NCI-H1417 treated with DMSO at 0.1 percent for 48 hours (cell line): ENCODE measurements around the gene CBFB.

ENCODE experiments used
- DNase-seq: peaks from one replicate; lab custom pipeline; 2025; lab: John Stamatoyannopoulos, UW

The CBFB gene

DNA sequence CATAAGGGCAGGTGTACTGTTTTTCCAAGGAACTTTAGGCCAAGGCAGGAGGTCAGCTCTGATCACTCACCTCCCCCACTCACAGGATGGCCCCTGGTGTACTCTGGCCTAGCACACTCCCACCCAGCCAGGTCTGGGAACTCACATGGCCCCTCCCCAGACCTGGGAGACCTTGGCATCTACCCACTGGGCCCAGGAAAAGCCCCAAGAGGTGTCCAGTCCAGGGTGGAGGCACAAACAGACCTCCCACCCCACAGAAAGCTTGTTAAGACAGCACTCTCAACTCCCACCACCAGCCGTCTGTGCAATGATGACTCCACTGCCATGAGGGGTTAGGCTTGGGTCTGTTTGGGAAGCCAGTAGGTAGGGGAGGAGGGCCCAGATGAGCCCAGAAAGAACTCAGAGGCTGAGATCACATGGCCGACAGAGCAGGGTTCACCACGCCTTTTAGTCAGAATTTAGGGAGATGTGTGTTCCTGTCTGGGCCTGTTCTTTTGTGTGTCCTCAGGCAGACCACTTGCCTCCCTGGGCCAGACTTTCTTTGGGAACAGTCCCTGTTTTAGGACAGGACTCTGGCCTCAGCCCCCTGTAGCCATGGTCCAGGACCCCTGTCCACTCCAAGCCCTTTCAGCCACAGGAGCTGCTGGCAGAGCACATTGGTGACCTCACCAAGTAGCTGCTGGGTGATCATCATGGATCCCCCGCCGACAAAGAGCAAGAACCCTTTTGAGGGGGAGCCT lies 12.1 kb upstream of the CBFB start:
- no peak for DNase-seq

DNA sequence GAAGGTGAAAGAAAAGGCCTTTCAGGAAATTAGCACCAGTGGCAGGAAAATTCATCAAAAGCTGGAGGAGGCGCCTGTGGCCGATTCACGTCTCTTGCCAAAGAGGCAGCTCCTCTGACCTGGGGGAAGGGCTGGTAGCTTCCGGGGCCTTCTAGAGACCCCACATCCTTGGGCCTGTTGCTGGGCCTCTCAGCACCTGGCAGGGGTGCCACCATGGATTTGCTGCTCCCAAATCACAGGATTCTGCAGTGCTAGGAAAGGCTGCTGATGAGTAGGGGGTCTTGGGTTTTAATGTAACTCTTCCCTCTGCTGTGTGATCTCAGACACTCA lies 11.6 kb upstream of the CBFB start:
- DNase-seq, result no peak

DNA sequence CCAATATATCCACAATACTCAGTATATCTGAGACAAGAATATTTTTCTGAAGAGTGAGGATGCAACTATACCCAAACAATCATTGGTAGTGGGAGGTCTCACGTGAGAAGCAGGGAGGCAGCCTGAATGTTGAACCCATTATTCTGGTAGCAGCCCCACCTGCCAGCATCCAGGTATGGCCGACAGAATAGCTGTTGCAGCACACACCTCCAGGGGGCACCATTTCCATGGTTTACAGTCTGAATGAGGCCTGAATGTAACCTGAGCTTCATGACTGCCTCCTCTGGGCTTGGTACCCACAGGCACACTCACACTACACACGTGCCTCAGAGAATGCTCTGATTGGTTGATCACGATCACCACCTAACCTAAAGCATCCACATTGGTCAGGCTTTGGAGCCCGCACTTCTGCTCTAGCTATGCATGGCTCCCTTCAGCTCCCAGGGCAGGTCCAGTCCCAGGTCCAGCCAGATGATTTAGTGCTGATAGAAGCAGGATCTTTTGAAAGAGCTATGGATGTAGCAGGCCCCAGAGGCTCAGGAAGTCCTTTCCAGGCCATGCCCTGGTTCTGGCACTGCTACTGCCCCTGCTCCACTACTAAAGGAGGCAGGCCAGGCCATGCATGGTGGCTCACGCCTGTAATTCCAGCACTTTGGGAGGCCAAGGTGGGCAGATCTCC lies 11.0 kb upstream of the CBFB start:
- DNase-seq, result peak; percentile 52

DNA sequence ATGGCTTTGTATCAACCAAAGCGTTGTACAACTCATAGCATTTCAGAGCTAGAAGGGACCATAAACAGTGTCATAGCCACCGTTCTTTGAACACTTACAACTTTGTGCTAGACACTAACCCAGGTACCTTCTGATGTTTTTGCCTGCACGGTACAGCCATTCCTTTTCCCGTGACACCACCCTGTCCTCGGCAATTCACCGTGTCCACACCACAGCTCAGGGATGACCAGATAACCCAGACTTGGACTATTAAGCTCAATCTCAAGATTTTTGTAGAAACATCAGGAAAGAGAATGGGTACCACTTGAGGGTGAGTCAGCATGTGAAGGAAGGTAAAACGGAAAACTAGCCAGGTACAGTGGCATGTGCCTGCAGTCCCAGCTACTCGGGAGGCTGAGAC lies 9.8 kb upstream of the CBFB start:
- DNase-seq, result no peak

DNA sequence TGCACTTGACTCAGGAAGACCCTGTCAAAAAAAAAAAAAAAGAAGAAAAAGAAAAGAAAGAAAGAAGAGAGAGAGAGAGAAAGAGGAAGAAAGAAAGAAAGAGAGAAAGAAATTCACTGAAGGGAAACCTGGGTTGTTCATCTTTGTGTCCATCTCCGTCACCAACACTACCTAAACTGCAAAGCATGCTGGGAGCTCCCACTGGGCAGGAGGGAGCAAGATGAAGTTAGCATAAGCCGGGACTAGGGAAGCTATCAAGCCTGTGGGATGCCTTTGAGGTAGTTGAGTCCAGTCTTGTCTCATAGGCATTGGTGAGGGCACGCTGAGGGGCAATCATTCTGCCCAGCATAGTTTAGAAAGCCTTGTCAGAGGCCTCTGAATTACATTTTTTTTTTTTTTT lies 7.6 kb upstream of the CBFB start:
- DNase-seq, result no peak

DNA sequence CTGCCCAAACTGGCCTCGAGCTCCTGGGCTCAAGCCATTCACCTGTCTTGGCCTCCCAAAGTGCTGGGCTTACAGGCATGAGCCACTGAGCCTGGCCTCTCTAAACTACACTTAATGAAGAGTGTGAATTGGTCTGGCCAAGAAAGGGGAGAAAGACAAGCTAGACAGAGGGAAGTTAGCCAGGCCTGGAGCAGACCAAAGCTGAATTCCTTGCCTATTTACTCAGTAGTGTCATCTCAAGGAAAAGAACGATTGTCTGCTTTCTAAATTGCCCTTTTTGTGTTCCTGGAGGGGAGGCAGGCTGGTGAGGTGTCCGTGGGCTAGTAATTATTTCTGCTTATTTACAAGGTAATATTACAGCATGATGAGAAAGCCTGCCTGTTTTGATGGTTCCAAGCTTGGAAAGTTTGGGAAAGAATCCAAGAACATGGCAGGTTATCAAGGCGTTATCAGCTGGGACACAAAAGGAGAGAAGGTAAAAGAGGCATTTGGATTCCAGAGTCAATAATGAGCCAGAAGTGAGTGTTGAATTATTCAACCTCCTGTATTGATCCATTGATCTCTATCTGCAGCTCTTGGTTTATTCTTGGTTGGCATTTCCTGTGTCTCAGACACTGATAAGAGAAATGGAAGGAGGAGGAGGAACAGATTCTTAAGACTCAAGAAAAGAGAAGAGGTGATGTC lies 6.3 kb upstream of the CBFB start:
- no peak for DNase-seq

DNA sequence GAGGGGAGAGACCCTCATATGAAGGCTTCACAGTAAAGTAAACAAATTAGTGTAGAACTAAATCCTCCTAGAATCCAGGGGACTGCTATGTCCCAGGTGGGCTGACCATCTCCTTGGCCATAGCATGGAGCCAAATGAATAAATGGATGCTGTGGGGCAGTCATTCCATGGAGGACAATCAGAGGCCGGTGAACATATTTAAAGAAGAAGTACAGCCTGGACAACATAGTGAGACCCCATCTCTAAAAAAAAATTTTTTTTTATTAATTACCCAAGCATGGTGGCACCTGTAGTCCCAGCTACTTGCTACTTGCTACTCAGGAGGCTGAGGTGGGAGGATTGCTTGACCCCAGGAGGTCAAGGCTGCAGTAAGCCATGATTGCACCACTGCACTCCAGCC lies 5.3 kb upstream of the CBFB start:
- DNase-seq, result no peak

DNA sequence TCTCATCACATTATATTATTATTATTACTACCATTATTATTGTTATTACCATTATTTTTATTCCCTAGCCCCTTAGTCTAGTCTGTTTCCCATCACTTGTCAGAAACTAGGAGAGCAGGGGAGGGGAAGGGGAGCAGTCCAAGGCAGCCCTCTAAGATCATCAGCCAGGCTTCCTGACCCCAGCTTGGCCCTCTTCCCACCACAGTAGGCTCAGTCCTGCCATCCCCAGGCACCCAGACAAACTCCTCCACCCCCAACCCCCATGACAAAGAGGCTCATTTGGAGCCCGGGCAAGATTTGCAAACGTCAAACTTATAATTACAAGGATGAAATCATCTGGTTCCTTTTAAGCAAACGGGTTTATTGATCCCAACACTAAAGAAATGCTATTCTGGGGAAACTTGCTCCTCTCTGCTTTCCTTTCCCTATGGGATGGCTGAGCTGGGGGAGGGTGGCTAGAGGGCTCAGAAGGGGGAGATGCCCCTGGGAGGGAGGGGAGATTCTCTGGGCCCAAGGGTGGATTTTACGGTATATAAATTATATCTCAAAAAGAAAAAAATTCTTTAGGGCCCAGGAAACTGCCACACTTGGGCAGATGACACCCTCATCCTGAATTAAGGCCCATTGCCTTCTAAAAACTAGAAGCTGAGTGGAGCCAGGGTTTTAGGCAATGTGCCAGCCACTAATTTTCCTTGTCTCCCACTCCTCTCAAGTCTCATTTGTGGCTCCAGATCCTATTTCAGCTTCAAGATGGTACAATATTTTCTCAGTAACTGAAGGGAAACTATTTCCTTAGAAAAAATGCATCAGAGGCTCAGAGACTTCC lies 4.4 kb upstream of the CBFB start:
- DNase-seq, result no peak

DNA sequence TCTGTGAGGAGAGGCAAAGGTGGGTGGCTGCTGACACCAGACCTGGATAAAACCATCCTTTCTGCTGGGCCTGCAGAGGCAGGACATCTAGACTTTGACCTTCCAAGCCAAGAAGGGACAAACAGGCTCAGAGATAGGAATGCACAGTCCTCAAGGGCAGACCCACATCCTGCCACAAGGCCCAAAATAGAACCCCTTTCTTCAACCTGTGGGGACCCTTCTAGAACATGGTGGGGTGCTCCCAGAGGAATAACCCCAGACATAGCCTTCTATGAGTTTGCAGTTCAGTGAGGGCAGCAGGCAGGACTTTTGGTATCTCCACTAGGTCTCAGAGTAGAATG lies 3.8 kb upstream of the CBFB start:
- no peak for DNase-seq

DNA sequence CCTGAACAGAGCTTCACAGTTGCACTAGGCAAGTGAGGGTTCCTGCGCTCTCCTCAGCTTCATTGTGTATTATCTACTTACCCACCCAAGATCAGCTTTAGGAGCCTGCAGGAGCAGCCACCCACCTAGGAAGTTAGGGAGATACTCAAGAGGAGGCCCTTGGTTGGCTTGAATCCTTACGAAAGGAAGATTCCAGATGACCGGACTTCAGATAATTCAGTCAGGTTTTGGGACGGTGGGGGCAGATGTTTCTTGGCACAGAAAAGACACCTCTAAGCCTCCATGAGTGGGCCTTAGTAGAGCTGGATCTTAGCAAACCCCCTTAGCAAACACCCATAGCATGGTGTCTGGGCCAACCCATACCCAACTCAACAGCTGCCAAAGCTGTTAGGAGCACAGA lies 2.4 kb upstream of the CBFB start:
- DNase-seq, result no peak

DNA sequence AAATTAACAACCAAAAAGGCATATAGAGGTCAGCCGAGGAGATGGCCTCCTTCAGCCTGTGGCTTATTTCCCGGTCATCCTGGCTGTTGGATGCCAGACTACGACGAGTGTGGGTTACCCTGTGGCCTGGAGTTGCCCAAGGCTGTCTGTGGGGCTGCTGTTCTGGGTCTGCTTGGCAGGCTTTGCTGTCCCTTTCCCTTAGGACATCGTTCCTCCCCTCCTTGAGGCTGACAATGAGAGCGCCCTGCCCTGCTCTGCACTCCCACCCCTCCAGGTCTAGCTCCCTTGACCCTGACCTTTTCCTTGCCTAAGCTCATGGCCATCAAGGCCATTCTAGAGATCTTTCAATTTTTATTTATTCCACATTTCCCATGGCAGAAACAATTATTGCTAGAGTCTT lies 1.9 kb upstream of the CBFB start:
- no peak for DNase-seq

DNA sequence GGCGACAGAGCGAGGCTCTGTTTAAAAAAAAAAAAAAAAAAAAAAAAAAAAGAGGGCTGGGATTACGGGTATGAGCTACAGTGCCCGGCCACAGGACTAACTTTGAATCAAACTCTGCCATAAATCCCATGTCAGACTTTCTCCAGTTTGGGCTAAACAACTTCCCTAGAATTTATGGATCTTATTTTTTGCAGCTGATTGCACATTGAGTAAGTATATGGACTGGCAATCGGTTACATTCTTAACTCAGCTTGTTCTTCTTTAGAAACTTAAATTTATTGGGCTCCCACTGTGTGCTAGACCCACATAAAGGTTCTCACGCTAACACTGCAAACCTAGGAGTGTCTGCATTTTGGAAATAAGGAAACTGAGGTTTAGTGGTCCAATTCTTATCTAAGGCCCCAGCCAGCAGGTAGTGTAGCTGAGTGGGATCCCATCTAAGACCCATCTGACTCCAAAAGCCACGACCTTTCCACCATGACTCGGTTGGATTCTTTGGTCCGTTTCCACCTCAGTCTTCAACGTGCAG lies 718 bp upstream of the CBFB start:
- DNase-seq, result no peak

DNA sequence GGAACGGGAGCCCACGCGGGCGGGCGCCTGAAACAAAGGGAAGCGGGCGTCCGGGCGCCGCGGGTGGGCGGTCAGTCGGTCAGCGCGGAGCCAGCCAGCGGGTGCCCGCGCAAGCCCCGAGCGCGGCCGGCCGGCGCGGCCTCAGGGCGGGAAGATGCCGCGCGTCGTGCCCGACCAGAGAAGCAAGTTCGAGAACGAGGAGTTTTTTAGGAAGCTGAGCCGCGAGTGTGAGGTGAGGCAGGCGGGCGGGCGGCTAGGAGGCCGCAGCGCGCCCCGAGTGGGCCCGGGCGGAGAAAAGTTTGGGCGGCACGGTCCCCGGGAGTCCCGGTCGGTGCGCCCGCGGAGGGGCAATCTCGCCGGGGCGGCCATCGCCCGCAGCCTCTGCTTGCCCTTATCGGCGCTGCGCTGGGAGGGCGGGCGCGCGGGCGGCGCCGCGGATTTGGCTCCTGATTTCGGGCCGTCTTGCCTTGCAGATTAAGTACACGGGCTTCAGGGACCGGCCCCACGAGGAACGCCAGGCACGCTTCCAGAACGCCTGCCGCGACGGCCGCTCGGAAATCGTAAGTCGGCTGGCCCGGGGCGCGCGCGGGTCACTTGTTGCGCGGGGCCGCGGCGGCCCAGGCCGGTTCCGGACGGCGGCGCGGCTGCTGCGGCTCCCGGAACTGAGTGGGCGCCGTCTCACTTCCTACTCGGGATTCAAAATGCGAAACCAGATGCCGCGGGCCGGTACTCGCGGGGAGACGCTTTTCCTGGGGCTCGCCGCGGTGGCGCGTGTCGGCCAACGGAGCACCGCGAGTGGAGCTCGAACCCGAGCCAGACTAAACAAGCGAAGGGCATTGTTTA lies 526 bp downstream of the CBFB start:
- no peak for DNase-seq

DNA sequence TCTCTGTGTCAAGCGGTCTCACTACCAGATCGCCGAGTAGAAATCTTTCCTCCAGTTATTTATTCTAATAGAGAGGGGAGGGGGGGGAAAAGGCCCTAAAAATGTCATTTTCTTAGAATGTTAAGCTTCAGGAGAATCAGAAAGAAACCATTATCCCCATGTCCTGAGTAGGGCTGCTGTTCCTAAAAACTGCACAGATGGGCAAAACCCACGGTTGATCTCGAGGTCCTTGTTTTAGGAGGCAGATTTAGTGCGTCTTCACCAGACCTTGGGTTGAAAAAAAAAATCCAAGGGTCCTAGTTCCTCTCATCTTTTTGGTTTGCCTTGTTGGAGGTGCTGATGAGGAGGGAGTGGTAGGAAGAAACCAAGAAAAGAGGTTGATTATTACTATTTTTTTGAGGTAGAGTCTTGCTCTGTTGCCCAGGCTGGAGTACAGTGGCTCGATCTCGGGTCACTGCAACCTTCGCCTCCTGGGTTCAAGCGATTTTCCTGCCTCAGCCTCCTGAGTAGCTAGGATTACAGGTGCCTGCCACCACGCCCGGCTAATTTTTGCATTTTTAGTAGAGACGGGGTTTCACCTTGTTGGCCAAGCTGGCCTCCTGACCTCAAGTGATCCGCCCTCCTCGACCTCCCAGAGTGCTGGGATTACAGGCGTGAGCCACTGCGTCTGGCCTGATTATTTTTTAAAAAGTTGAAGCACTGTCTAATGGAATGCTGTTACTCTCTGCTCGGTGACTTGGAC lies 1.4 kb downstream of the CBFB start:
- DNase-seq, result no peak

DNA sequence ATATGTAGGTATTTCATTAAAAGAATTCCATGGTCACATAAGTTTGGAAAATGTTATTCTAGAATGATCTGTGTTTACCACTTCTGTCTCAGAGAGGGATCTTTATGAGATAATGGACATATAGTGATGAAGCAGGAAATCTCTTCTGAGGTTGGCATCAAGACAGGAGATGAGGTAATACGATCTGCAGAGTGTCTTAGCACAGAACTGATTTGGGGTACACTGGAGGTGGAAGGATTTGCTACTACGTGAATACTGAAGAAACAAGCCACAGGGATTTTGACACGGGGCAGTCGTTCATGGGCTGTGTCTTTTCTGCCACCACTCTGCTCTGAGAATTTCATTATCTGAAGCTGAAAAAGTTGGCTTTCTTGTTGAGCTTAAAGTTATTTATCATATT lies 5.5 kb downstream of the CBFB start:
- no peak for DNase-seq

DNA sequence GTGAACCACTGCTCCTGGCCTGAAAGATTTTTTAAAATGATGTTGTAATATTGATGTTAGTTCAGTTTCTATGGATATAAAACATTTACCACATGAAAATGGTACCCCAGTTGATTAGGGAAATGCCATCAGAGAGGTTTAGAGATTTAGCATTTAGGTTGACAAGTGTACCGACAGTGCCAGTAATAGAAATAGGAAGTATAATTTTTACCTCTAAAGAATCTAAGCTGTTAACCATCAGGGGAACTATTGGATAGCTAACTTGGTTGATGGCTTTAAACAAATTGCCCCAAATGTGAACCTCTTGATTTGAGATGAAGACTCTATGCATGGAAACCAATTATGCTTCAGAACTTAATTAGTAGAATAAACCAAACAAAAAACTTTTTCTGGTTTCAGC lies 6.4 kb downstream of the CBFB start:
- no peak for DNase-seq

DNA sequence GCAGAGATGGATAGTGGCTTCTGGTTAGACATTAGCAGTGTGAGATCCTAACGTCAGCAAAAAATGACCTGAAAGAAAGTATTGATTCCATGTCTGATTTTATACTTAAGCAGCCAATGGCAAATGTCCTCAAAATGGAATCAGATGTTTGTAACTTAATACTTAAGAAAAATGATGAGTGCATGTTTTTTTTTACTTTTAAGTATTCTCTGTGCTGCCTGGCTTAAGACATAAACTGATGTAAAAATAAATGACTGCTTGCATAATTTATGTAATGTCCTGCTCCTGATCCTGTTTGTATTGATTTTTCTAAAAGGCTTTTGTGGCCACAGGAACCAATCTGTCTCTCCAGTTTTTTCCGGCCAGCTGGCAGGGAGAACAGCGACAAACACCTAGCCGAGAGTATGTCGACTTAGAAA lies 7.4 kb downstream of the CBFB start:
- no peak for DNase-seq

DNA sequence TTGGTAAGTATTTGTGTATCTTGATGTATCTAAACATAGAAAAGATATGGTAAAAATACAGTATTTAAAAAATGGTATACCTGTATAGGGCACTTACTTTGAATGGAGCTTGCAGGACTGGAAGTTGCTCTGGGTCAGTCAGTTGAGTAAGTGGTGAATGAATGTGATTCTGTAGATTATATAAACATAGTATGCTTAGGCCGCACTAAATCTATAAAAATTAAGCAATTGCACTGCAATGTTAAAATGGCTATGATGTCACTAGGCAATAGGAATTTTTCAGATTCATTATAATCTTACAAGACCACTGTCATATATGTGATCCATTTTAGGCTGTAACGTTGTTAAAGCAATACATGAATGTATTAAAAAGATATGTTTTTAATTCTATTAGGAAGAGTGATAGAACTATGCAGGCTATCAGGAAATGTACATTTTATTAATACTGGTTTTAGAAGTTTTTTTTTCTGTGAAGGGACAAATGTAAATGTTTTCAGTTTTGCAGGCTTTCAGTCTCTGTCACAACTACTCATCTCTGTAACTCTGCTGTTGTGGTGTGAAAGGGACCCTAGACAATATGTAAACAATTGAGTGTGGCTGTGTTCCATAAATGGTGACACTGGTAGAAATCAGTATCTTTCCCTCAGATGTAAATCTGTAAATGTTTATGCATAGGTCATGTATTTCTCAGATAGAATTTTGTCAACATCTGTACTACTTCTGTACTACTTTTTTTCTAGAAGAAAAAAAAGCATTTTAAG lies 10.5 kb downstream of the CBFB start:
- no peak for DNase-seq

DNA sequence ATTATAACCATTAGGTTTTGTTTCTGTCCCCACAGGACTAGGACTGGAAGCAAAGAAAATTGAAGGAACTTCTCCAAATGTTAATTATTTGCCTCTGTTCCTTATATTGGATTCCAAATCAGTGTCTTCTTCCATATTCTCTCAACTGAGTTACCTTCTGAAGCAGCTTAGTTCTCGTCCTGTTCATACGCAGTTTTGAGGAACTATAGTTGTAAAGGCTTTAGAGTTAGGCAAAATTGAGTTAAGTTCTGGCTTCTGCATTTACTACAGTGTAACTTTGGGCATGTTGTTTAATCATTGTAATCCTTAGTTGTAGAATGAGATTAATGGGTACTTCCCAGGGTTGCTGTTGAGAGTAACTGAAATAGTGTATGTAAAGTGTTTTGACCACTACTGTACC lies 11.2 kb downstream of the CBFB start:
- DNase-seq, result no peak

DNA sequence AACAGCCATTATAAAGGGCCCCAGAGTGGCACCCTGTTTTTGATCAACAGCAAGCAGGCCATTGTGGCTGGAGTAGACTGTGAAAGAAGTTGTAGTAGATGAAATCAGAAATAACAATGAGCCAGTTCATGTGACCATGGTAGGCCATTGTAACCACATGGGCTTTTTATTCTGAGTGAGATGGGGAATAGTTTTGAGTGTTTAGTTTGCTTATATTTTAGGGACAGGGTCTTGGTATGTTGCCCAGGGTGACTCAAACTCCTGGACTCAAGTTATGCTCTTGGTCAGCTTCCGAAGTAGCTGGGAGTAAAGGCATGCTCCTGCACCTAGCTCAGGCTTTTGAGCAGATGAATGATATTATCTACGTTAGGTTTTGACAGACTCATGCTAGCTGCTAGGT lies 12.0 kb downstream of the CBFB start:
- DNase-seq, result no peak
